Fibroblast of skin of abdomen (primary cell): ENCODE measurements around the gene NFYC.

Experiments
- DNase-seq: peaks from one replicate; pipeline ENCODE4 v3.0.0-alpha.2; 2013

The NFYC gene

DNA sequence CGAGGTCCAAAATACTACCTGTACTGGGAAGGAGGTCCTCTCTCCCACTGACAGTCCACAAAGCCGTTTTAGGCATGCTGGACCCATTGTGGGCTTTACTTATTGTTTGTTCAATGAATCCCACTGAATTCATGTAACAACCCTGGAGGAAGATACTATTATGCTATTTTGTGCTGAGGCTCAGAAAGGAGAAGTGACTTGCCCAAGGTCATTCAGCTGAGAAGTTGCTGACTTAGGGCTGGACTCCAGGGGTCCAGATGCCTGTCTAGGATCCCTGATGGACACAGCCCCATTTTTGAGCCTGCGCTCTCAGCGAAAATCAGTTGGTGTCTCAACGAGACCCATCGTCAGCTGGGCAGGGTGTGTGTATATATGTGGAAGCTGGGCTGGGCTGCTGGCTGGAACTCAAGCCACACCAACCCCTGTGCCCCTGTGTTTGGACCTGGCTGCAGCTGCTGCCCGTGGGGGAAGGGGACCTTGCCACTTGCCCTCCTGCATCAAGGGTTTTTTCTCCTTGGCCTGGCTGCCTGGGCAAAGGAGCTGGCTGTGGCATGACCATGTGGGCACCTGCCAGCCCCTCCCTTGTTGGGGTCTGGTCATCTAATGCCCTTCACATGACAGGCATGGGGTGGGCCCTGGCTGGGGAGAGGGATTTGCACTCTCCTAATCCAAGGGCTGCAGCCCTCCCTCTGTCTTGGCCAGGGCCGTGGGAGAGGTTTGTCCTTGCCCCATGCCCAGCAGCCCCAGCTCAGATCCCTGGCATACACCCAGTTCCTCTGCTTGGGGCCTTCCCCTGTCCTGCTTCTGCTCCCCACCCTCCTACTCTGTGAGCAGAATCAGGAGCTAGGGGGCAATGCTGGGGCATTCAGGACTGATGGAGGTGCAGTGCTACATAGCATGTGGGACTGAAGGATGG, 107.1 kb downstream of the NFYC start:
- no peak for DNase-seq

DNA sequence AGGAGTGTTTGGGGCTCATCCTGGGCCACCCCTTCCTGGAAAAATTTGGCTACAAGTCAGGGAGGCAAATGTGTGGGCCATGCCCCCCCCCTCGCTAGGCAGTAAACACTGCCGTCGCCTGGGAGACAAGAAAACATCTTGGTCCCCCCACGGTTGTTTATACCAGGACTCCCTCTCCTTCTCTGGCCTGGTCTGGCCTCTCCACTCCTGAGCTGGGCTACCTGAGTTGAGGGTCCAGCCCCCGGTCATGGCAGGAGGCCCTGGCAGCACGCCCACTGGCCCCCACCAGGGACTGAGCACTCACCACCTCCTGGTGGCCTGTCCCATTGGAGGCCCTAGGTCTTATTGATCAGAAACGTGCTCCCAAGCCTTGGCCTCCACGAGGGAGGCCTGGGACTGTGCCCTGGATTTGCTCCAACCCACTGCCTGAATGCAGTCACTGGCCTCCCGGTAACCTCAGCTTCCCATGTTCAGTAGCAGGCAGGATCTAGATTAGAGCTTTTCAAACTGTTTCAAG, 107.9 kb downstream of the NFYC start:
- DNase-seq: peak; percentile 22

DNA sequence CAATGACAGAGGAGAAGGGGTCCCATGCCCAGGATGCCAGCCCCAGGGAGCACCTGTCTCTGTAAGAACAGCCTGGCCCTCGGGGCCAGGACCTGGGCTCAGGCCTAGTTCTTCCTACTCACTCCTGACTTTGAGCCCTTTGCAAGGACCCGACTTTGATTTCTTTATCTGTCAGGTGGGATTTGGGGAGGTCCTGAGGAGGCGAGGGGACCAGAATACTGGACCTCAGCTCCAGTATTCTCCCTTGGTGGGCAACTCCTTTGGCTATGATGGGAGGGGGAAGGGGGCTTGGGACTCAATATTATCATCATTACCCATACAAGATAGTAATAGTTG, 110.2 kb downstream of the NFYC start:
- no peak for DNase-seq

DNA sequence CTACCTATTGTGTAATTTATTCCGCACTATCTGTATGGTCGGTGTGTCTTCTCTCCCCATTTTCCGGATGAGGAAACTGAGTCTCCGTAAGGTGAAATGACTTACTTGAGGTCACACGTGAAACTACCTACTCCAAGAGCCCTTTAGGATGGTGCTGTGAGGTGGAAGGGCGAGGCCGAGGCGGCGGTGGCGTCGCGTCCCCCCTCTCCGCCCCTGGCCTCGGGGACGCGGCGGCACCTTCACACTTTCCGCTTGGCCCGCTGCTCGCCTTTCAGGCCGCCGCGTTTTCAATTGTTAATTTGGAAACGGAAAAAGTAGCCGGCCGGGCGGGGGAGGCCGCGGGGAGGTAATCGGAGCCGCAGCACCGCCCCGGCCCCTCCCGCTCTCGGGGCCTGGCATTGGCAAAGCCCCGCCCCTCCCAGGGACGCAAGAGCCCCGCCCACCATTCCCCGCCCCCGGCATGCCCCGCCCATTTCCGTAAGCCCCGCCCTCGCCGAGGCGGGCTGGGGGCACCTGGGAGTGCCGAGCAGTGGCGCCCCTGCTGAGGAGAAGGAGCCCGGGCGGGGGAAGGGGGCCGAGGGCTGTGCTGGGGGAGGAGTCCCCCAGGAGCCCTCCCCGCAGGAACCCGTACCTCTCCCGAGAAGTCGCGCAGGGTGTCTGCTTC, 110.7 kb downstream of the NFYC start:
- DNase-seq: peak; percentile 79

DNA sequence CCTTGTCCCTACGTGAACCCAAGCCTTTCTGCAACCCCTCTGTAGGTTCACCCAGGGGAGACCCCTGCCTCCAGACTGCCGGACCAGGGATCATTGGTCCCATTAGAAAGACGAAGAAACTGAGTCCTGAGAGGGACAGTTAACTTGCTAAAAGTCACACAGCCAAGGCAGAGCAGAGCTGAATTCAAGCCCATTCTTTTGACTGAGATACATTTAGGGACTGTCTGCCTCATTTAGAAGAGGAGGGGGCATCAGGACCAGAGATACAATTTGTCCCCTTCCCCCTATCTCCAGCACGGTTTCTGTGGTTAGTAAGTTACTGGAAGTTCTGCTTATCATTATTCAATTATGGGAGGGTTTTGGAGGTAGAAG, 111.2 kb downstream of the NFYC start:
- DNase-seq: no peak

DNA sequence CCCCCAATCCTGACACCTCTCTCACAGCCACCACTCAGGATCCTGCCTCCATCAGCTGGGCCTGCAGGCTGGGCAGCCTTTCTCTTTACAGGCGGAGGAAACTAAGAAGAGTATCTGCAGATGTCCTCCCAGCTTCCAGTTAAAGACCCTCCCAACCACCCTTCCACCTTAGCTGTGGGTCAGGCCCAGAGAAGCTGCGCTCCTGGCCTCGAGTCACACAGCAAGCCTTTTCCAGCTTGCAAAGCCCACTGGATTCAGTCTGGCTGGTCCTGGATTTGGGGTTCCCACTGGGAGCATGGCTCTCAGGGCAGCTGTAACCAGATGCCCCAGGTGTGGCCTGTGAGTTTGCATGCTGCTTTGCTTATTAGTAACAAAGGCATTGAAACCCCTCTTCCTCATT, 111.9 kb downstream of the NFYC start:
- no peak for DNase-seq

DNA sequence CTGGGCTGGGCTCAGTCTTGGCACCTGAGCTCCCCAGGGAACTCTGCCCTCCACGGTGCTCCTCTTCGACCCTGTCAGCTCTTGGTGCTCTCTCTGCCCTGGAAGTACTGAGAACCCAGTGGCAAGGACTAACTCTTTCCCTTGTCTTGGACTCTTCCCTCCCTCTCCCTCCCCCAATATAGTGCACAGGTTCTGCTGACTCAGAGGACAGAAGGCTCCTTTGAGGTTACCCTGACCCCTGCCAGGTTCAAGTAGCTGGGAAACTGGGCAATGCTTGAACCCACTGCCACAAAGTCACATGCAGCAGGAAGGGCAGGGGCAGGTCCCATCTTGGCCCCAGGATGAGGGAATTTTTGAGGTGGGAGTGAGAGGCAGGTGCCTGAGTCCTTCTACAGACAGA, 112.4 kb downstream of the NFYC start:
- no peak for DNase-seq

DNA sequence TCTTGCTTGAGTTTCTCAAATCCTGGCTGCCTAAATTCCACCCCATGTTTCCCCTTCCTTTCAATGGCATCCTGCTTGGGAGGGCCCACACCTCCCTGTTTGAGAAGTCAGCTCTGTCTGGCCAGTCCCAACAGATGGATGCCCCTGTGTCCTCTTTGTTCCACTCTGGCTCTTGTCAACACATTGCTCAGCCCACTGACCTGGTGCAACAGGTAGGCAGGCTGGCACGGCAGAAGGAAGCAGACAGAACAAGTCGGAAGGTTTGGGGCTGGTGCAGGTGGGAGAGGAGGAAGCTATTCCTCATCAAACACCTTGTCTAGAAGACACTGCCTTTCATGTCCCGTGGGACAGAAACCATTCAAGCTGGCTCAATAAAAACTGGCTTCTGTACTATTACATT, 114.7 kb downstream of the NFYC start:
- no peak for DNase-seq

DNA sequence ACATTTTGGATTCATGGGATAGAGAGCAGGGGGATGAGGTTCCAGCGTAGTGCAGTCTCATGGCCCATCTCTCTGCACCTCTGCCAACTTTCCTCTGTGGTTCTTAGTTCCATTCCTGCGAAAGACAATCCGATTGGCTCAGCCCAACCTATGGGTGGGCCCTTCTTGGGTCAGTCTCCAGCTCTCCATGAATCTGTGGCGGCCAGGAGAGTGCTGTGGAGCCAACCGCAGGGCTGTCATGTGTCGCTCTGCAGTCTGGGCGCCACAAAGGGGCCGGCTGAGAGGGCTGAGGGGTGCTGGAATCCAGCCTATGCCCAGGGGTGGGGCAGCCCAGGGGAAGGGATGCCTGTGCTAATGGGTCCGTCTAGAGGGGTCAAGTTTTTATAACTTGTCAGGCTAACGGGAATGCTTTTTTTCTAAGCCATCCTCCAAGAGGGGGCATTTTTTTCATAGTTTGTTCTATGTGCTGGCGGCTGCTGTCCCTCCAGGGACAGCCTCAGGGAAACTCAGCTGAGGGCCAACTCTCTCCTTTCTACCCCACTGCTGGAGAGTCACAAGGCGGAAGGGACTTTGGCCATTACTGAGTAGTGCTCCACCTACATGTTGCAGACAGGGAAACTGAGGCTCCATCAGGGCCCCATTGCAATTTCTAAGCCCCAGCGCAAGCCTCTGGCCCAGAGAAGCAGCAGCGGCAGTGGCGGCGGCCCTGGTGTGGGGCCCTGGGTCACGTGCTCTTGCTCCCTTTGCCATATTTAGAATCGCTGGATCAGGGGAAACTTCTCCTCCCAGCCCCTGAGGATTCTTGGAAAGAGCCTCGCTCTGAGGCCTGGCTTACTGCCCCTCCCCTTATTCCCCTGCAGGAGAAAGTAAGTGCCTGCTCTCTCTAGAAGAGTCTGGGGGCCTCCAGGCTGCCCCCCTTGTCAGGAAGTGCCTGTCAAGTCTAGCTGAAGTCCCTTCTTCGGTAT, 115.5 kb downstream of the NFYC start:
- DNase-seq: peak; percentile 11

DNA sequence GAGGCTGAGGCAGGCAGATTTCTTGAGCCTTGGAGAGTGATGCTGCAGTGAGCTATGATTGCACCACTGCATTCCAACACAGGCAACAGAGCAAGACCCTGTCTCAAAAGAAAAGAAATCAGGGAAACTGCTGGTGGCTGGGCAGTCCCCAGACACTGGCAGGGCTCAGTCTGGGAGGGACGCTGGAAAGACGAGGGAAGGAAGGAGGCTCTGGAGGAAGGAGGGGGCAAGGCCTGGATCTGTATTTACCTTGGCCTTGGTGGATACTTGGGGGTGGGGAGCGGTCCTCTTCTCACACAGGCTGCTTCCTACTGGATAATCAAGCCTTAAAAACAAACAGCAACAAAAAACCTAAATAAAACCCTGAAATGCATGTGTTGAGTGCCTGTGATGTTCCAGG, 116.5 kb downstream of the NFYC start:
- DNase-seq: no peak

DNA sequence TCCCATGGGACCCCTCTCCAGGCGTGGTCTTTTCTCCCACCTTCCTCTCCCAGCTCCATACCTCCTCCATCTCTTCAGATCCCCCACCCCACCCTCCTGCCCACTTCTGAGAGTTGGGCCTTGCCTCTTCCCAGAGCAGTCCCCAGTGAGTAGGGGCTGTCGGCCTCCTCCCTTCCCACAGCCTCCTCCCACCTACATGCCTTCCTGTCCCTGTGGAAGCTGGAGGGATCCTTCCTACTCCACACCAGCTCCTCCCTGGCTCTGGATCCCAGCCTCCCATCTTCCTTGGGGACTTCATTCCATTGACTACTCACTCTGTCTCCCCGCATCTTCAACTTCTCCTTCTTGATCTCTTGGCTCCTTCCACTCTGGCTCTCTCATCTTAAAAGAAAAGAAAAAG, 116.9 kb downstream of the NFYC start:
- no peak for DNase-seq

DNA sequence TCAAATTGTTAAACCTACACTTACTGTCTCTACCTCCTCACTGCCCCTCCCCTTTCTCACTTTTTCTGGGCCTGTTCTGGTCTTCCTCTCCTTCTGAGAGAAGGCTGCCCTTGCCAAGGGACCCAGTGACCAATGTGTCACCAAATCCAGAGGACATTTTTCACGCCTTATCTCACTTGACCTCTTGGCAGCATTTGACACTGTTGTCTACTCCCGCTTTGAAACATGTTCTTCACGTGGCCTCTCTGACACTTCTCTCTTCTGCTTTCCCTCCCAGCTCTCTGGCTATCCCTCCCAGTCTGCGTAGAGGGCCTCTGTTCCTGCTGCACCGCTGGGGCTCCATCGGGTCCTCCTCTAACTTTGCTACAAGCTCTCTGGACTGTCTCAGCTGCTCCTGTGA, 117.4 kb downstream of the NFYC start:
- no peak for DNase-seq

DNA sequence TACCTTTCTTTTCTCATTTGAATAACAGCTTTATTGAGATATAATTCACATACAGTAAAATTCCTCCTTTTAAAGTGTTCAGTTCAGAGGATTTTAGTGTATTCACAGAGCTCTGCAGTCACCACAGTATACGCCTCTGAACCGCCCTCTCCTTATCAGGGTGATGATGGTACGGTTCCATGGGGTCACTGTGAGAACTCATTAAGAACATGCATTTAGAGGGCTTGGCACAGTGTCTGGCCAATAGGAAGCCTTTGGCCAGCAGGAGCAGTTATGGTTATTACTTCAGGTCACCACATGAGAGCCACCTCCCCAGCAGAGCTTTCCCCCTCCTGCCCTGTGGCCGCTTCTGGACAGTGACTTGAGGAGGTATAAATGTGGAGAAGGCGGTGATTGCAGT, 119.4 kb downstream of the NFYC start:
- no peak for DNase-seq

DNA sequence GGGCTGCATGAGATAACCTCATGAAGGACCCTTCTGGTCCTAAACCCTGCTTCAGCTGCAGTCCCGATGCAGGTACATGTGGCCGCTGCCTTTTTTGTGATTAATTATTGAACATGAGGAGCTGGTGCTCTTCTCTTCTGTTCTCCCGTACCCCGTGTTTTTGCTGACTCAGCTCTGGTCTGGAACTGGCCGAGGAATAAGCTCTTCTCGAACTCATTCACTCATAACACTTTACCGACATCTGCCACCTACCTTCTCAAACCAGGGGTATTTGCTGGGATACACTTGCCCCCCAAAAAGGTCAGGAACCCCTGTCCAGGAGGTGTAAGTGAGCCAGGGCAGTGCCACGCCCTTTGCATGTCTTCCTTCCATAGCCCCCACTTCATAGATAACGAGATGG, 123.9 kb downstream of the NFYC start:
- DNase-seq: no peak

DNA sequence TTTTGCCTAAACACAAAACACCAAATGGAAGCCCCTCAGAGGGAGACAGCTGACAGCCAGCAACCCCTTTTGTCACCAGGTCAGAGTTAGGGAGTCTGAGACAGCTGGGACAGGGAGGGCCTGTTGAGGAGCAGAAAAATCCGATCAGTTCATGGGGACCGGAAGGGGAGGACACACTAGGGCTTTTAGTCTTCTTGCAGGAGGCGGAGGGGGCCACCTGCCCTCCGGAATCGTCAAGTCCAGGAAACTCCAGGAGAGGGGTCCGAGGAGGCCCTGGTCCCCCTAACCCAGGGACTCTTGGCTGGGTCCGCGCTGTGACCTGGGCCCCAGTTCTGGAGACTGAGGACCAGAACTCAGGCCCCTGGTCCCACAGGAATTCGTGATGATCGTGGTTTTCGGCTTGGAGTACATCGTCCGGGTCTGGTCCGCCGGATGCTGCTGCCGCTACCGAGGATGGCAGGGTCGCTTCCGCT, 126.3 kb downstream of the NFYC start:
- no peak for DNase-seq

DNA sequence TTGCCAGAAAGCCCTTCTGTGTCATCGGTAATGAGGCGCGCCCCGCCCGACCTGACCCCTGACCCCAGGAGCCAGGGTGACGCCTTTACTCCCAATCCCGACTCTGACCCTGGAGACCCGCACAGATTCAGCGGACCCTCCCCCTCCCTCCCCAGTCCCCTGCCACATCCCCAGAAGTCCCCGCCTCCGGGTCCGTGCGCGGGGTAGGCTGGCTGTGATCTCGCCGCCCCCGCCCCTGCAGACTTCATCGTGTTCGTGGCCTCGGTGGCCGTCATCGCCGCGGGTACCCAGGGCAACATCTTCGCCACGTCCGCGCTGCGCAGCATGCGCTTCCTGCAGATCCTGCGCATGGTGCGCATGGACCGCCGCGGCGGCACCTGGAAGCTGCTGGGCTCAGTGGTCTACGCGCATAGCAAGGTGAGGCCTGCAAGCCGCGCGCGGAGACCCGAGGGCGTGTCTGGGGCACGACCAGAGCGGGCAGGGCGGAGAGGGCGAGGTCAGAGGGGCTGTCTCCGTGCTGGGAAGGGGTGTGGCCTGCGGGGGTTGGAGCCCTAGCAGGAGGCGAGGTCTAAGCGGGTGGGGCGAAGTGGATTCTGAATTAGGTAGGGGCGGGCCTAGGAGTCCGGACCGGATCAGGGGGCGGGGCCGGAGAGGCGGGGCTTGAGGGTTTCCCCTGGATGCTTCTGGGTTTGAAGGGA, 126.9 kb downstream of the NFYC start:
- peak; percentile 24 for DNase-seq

DNA sequence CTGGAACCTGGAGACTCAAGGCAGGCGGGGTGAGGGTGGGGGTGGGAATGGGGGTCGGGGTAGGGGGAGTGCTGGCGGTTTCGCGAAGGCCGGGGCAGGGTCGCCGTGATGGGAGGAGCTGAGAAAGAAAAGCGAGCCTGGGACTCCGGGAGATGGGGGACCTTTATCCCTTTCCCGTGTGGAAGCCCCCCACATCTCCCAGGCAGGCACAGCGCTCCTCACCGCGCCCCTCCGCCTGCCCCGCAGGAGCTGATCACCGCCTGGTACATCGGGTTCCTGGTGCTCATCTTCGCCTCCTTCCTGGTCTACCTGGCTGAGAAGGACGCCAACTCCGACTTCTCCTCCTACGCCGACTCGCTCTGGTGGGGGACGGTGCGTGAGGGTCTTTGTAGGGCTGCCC, 127.6 kb downstream of the NFYC start:
- DNase-seq: no peak

DNA sequence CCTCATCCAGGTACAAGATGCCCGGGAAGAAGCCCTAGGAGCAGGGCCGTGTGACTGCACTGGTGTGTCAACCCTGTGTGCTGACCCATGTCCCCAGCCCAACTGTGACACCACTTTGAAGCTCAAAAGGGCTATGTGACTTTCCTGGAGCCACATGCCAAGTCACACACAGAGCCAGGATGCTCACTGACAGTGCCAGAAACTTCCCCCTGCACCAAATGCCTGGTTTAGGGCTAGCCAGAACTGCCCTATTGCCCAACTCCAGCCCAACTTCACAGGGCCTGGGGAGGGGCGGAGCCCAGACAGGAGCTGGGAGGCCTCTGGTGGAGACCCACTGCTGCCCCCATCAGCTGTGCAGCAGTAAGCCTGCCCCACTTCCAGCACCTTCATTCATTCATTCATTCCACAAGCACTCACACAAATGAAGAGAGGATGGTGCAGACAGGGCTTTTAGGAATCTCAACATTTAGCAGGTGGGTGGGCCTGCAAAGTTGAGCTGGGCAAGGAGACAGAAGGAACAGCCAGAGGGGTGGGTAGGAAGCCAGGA, 128.8 kb downstream of the NFYC start:
- no peak for DNase-seq
